Measurements from ENCODE around the gene LIMS1. TPM values are rescaled to one million over a fixed set of nuclear protein-coding genes. Genes with fewer than 3 reads are reported as not detected.

LIMS1 gene
- polyA plus RNA-seq, 6 donors from 2014 or later: 24.9 to 47.8 (median 33.2) TPM

DNA sequence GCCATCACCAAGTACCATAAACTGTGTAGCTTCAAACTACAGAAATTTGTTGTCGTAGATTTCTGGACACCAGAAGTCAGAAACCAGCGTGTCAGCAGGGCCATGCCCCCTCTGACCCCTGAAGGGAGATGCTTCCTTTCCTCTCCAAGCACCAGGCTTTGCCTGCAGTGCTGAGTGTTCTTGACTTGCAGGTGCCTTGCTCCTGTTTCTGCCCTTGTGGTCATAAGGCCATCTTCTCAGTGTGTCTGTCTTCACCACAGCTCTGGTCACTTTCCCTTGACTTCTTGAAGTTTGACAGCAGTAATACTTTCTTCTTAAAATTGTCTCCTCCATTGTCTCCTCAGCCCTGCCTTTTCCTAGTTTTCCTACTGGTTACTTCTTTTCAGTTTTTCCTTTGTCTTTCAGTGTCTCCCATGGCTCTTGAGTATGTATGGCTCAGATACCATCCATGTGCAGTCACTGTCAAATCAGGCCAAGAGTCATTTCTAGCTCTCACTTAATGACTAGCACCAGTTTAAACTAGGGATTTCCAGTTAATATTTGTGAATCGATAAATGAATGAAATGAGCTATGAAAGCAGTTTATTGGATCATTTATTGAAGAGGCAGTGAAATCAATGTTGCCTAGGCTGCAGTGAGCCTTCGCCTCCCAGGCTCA, 93.8 kb downstream of the LIMS1 start:
- no peak for DNase-seq
- no peak for ATAC-seq (ENCODE audit: low read depth in 2 of 2)
- Mint-ChIP-seq H3K4me3 (no peak overlapping the region), H3K4me1 (peaks cover 32 to 53% (median 45%) of the 10 kb centered on the region in 3 donors), H3K27ac (peak overlapping the region in 1 of 6 donors; percentile 35), H3K27me3 (peaks cover 0 to 9% (median 3%) of the 10 kb centered on the region in 3 donors), H3K9me3 (no peaks in the 10 kb centered on the region), H3K36me3 (no peaks in the 10 kb centered on the region)

DNA sequence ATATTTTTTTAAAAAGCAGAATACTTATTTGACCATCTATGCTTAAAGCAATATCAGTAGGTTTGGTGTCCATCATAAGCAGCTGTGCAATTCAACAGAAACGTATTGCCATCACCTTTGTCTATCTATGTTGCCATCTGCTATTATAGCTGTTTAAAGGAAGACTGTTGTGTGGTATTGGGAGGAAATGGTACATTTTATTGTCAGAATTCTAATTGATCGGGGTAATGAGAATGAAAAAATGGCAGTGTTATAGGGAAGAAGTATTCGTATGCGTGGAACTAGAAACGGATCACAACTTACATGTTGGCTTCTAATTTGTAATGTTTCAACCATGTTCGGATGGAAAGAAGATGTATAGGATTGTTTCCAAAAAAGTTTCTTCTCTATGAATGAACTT, 94.7 kb downstream of the LIMS1 start:
- DNase-seq (no peak), ATAC-seq (ENCODE audit: low read depth in 2 of 2) (no peak)
- Mint-ChIP-seq H3K27ac (peak overlapping the region in 2 of 6 donors; percentile 8 to 53), H3K4me3 (no peak overlapping the region), H3K36me3 (no peaks in the 10 kb centered on the region), H3K4me1 (peaks cover 32 to 55% (median 45%) of the 10 kb centered on the region in 3 donors), H3K27me3 (peaks cover 2 to 15% (median 6%) of the 10 kb centered on the region in 3 donors), H3K9me3 (no peaks in the 10 kb centered on the region)

- Mint-ChIP-seq H3K27me3 (peaks cover 7 to 19% (median 8%) of the 10 kb centered on the region in 3 donors), H3K9me3 (no peaks in the 10 kb centered on the region), H3K4me1 (peaks cover 35 to 55% (median 45%) of the 10 kb centered on the region in 3 donors), H3K27ac (peak overlapping the region in 2 of 6 donors; percentile 53 to 67), H3K36me3 (no peaks in the 10 kb centered on the region), H3K4me3 (peak overlapping the region in 4 of 8 donors; percentile 15 to 48 (median 34))
- DNase-seq (no peak), ATAC-seq (ENCODE audit: low read depth in 2 of 2) (peak; percentile 31 to 50)
Measured at GRCh38 chr2:108629417-108629816, 95.1 kb downstream of the LIMS1 start.

GRCh38 chr2:108630567-108631405, 96.5 kb downstream of the LIMS1 start:
- DNase-seq (no peak), ATAC-seq (ENCODE audit: low read depth in 2 of 2) (no peak)
- Mint-ChIP-seq H3K36me3 (no peaks in the 10 kb centered on the region), H3K4me3 (peak overlapping the region in 1 of 8 donors; percentile 22), H3K9me3 (no peaks in the 10 kb centered on the region), H3K27me3 (peaks cover 8 to 22% (median 8%) of the 10 kb centered on the region in 3 donors), H3K4me1 (peaks cover 35 to 52% (median 47%) of the 10 kb centered on the region in 3 donors), H3K27ac (peak overlapping the region; percentile 40 to 88 (median 60))

- Mint-ChIP-seq H3K9me3 (no peaks in the 10 kb centered on the region), H3K36me3 (no peaks in the 10 kb centered on the region), H3K4me3 (peak overlapping the region in 3 of 8 donors; percentile 7 to 58 (median 39)), H3K4me1 (peaks cover 38 to 61% (median 53%) of the 10 kb centered on the region in 3 donors), H3K27me3 (peaks cover 8 to 28% (median 11%) of the 10 kb centered on the region in 3 donors), H3K27ac (peak overlapping the region in 4 of 6 donors; percentile 16 to 88 (median 76))
- DNase-seq (no peak), ATAC-seq (ENCODE audit: low read depth in 2 of 2) (no peak)
Measured at GRCh38 chr2:108632332-108633160, 98.3 kb downstream of the LIMS1 start.

- Mint-ChIP-seq H3K27ac (peak overlapping the region in 1 of 6 donors; percentile 68), H3K27me3 (peaks cover 8 to 24% (median 11%) of the 10 kb centered on the region in 3 donors), H3K4me3 (no peak overlapping the region), H3K9me3 (no peaks in the 10 kb centered on the region), H3K36me3 (no peaks in the 10 kb centered on the region), H3K4me1 (peaks cover 34 to 55% (median 47%) of the 10 kb centered on the region in 3 donors)
- ATAC-seq (ENCODE audit: low read depth in 2 of 2) (no peak), DNase-seq (no peak)
Measured at GRCh38 chr2:108633409-108633808, 99.1 kb downstream of the LIMS1 start.

GRCh38 chr2:108634011-108634410, 99.7 kb downstream of the LIMS1 start:
- H3K27me3 Mint-ChIP-seq: peaks cover 8 to 24% (median 11%) of the 10 kb centered on the region in 3 donors
- H3K36me3 Mint-ChIP-seq: no peaks in the 10 kb centered on the region
- peaks cover 31 to 51% (median 43%) of the 10 kb centered on the region in 3 donors for H3K4me1 Mint-ChIP-seq

DNA sequence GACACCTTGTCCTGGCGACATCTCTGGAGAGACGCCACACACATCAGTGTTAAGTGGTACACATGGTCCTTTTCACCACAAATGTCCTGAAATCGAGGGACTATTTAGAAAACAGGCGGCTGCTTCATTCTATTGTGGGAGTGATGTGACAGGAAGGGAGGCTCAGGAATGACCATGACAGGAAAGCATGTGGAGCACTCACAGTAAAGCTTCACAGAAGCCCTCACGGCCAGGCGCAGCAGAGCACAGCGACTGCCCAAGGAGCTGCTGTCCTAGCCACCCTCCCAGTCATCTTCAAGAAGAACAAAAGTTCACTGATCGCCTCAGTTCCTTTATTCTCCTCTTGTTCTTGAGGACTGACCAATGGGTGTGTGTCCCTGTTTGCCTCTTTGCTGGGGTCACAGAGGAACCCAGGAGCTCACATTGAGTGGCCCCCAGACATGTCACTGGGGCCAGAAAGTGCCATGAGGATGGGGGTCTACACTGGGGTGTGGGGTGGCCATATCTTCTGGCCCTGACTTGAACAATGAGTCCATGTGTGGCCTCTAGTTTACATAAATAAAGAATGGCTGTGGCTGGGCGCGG, 100.4 kb downstream of the LIMS1 start:
- Mint-ChIP-seq H3K36me3 (no peaks in the 10 kb centered on the region), H3K4me1 (peaks cover 25 to 44% (median 36%) of the 10 kb centered on the region in 3 donors), H3K27me3 (peaks cover 8 to 24% (median 11%) of the 10 kb centered on the region in 3 donors), H3K4me3 (no peak overlapping the region), H3K9me3 (no peaks in the 10 kb centered on the region), H3K27ac (peak overlapping the region in 1 of 6 donors; percentile 51)
- DNase-seq (no peak), ATAC-seq (ENCODE audit: low read depth in 2 of 2) (no peak)

More at GRCh38 chr2:108634011-108634410, 99.7 kb downstream of the LIMS1 start:
- Mint-ChIP-seq H3K9me3 (no peaks in the 10 kb centered on the region), H3K27ac (peak overlapping the region in 1 of 6 donors; percentile 60), H3K4me3 (no peak overlapping the region)
- DNase-seq (no peak), ATAC-seq (ENCODE audit: low read depth in 2 of 2) (no peak)

DNA sequence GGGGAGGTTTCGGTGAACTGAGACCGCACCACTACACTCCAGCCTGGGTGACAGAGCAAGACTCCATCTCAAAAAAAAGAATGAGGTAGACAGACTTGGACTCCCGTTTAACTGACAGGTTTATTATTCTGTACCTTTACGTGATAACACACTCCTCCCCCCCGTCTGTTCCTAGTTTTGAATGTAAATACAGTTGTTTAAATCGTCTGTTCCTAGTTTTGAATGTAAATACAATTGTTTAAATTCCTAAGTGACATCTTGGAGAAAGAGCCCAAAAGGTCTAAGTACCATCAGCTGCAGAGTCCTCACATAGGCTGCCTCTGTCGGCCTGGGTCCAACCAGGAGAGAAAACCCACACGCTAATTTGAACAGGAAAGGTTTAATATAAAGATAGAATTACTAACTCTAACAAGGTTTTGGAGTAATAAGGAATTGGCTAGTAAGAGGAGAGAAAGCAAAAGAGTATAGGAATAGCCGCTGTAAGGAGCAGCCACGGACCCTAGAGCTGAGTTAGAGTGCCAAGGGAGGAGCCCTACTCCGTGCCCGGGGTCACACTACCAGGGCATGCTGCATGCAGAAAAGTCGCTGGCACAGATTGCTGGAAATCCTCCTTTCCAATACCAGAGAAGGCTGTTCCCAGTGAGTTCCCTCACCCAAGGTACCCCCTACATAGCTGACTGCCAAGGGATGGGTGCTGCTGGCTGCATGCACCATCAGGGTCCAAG, 101.5 kb downstream of the LIMS1 start:
- Mint-ChIP-seq H3K9me3 (no peaks in the 10 kb centered on the region), H3K27ac (no peak overlapping the region), H3K36me3 (no peaks in the 10 kb centered on the region), H3K4me3 (no peak overlapping the region), H3K4me1 (peaks cover 25 to 36% (median 27%) of the 10 kb centered on the region in 3 donors), H3K27me3 (peaks cover 8 to 24% (median 11%) of the 10 kb centered on the region in 3 donors)
- ATAC-seq (ENCODE audit: low read depth in 2 of 2): peak in 1 of 2 donors; percentile 15
- no peak for DNase-seq

GRCh38 chr2:108637304-108637669, 103.0 kb downstream of the LIMS1 start:
- H3K9me3 Mint-ChIP-seq: no peaks in the 10 kb centered on the region
- no peak overlapping the region for H3K27ac Mint-ChIP-seq
- ATAC-seq (ENCODE audit: low read depth in 2 of 2) (no peak), DNase-seq (no peak)
- H3K36me3 Mint-ChIP-seq: no peaks in the 10 kb centered on the region
- peaks cover 8 to 24% (median 8%) of the 10 kb centered on the region in 3 donors for H3K27me3 Mint-ChIP-seq
- no peak overlapping the region for H3K4me3 Mint-ChIP-seq
- H3K4me1 Mint-ChIP-seq: peaks cover 10 to 26% (median 18%) of the 10 kb centered on the region in 3 donors

DNA sequence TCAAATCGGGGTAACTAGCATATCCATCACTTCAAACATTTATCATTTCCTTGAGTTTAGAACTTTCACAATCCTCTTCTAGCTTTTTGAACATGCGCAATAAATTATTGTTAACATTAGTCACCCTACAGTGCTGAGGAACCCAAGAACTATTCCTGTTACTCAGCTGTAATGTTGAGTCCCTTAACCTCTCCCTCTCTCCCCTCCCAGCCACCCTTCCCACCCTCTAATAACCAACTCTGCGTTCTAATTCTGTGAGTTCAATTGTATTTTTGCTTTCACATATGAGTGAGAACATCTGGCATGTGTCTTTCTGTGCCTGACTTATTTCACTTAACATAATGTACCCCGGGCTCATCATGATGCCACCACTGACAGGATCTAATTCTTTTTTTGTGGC, 106.5 kb downstream of the LIMS1 start:
- no peak overlapping the region for H3K27ac Mint-ChIP-seq
- H3K9me3 Mint-ChIP-seq: no peaks in the 10 kb centered on the region
- H3K4me3 Mint-ChIP-seq: no peak overlapping the region

GRCh38 chr2:108641756-108642155, 107.5 kb downstream of the LIMS1 start:
- H3K27ac Mint-ChIP-seq: no peak overlapping the region
- H3K9me3 Mint-ChIP-seq: no peaks in the 10 kb centered on the region

More for the DNA sequence above, 106.5 kb downstream of the LIMS1 start:
- H3K27me3 Mint-ChIP-seq: peaks cover 0 to 6% (median 3%) of the 10 kb centered on the region in 3 donors
- no peak for ATAC-seq (ENCODE audit: low read depth in 2 of 2)
- DNase-seq: no peak
- H3K36me3 Mint-ChIP-seq: no peaks in the 10 kb centered on the region
- peaks cover 6 to 15% (median 14%) of the 10 kb centered on the region in 3 donors for H3K4me1 Mint-ChIP-seq

More at GRCh38 chr2:108641756-108642155, 107.5 kb downstream of the LIMS1 start:
- ATAC-seq (ENCODE audit: low read depth in 2 of 2) (no peak), DNase-seq (no peak)
- no peak overlapping the region for H3K4me3 Mint-ChIP-seq
- no peaks in the 10 kb centered on the region for H3K36me3 Mint-ChIP-seq
- H3K27me3 Mint-ChIP-seq: no peaks in the 10 kb centered on the region
- peaks cover 0 to 10% (median 5%) of the 10 kb centered on the region in 3 donors for H3K4me1 Mint-ChIP-seq
